Esophagus muscularis mucosa (tissue), 4 donors: ENCODE results near the gene PTPRJ. TPM values are rescaled to one million over a fixed set of nuclear protein-coding genes. Genes with fewer than 3 reads are reported as not detected.

Experiments used
- DNase-seq: peaks from one replicate; pipeline ENCODE4 v3.0.0-alpha.2; 2017; ENCODE audit errors: extremely low spot score
- H3K27ac ChIP-seq, 4 donors: fragments of 200-600 bp; sonication (generic); replicated peaks in 1 of 4; 1 replicate in 3 of 4; 2 replicates in 1 of 4; pipeline ENCODE4 v1.5.1; 2016 to 2019; ENCODE audit warnings: mild to moderate bottlenecking in 1 of 4
- H3K27me3 ChIP-seq, 4 donors: fragments of 200-600 bp; sonication (generic); one replicate each; pipeline versions ENCODE4 v1.5.1 to v1.6.0; 2016 to 2019
- H3K36me3 ChIP-seq, 4 donors: fragments of 200-600 bp; sonication (generic); one replicate each; pipeline ENCODE4 v1.5.1; 2016 to 2019
- H3K4me1 ChIP-seq, 4 donors: fragments of 200-600 bp; sonication (generic); one replicate each; pipeline ENCODE4 v1.5.1; 2016 to 2019
- H3K4me3 ChIP-seq, 4 donors: fragments of 200-600 bp; sonication (generic); 1 replicate in 2 of 4; 2 replicates in 2 of 4; pipeline ENCODE4 v1.5.1; 2016 to 2019; ENCODE audit warnings: mild to moderate bottlenecking in 4 of 4, moderate library complexity in 1 of 4
- H3K9me3 ChIP-seq, 4 donors: fragments of 200-600 bp; sonication (generic); 1 replicate in 3 of 4; 2 replicates in 1 of 4; pipeline ENCODE4 v1.5.1; 2016 to 2019
- EP300 ChIP-seq: sonication (generic); formaldehyde crosslinking; IDR thresholded peaks from one replicate; pipeline ENCODE4 v1.6.1; 2017; ENCODE audit warnings: antibody characterized with exemption
- POLR2A ChIP-seq: fragments of 450-650 bp; IDR thresholded peaks from one replicate; pipeline ENCODE4 v1.6.1; 2017; ENCODE audit warnings: antibody characterized with exemption, moderate library complexity, mild to moderate bottlenecking, low read depth
- POLR2AphosphoS5 ChIP-seq, 2 donors: sonication (generic); formaldehyde crosslinking; IDR thresholded peaks; one replicate each; pipeline ENCODE4 v1.6.1; 2017; ENCODE audit warnings: antibody characterized with exemption in 2 of 2
- WGBS: methylation state at CpG from one replicate; pipeline ENCODE4 v1.1.5; 2018; 5-methylcytosine and 5-hydroxymethylcytosine counted together
- intact Hi-C: fragments of 100-400 bp; cut with DNase I; formaldehyde crosslinking; loops from one replicate; pipeline ENCODE4 v1.15.1; 2023
- total RNA-seq, 4 donors: library from RNA; depleted of rRNA; stranded (reverse); fragments of >200 nt; gene quantifications; one replicate each; pipeline versions ENCODE4 v1.1.0 to v1.2.1, GENCODE V29; 2016
- TF ChIP-seq, protein P1 (sequence below), 3 experiments: fragments of 200-600 bp in 2 of 3; fragments of 450-650 bp in 1 of 3; sonication (generic) in 2 of 3; IDR thresholded peaks; one replicate each; pipeline ENCODE4 v1.5.1; 2017 to 2019; ENCODE audit warnings: antibody characterized with exemption in 3 of 3, mild to moderate bottlenecking in 2 of 3, moderate library complexity in 1 of 3

The PTPRJ gene
- total RNA-seq, 4 donors from 2014 or later: 8.3 to 14.1 (median 10.5) TPM

DNA sequence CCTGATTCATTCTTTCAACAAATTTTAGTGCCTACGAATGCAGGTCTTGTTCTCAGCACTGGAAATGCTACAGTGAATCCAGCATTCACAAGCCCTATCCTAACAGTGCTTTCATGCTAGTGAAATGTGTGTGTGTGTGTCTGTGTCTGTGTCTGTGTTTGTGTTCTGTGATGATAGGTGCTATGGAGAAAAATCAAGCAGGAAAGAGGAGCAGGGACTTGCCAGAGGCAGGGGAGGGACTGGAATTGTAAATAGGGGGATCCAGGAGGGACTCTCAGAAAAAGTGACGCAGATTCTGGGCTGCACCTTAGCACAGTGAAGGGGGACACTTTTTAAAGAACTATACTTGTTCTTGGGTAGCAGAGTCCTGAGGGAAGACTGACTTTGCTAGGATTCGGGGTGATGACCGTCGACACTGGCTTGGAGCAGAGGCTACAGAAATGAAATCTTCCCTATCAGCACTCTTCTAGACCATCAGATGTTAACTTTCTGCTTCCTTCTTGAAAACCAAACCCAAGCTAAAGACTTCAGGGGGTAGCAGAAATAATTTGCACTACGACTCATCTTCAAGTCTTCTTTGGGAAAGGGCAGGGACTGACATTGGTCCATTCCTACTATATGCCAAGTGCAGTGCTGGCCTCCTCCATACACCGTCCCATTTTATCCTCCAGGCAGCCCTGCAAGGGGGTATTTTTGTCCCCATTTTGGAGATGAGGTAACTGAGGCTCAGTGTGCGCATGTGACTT lies 39.3 kb upstream of the PTPRJ start:
- TF ChIP-seq POLR2AphosphoS5 (IDR thresholded peaks at IDR 0.05): no peak
- TF ChIP-seq POLR2A: no peak
- TF ChIP-seq, protein P1, sequence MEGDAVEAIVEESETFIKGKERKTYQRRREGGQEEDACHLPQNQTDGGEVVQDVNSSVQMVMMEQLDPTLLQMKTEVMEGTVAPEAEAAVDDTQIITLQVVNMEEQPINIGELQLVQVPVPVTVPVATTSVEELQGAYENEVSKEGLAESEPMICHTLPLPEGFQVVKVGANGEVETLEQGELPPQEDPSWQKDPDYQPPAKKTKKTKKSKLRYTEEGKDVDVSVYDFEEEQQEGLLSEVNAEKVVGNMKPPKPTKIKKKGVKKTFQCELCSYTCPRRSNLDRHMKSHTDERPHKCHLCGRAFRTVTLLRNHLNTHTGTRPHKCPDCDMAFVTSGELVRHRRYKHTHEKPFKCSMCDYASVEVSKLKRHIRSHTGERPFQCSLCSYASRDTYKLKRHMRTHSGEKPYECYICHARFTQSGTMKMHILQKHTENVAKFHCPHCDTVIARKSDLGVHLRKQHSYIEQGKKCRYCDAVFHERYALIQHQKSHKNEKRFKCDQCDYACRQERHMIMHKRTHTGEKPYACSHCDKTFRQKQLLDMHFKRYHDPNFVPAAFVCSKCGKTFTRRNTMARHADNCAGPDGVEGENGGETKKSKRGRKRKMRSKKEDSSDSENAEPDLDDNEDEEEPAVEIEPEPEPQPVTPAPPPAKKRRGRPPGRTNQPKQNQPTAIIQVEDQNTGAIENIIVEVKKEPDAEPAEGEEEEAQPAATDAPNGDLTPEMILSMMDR (IDR thresholded peaks at IDR 0.05): no peak
- no peak for TF ChIP-seq EP300
- Histone ChIP-seq H3K4me1 (peaks cover 0 to 6% (median 0%) of the 10 kb centered on the region in 4 donors), H3K9me3 (no peaks in the 10 kb centered on the region), H3K27ac (no peak overlapping the region), H3K36me3 (no peaks in the 10 kb centered on the region), H3K4me3 (no peak overlapping the region), H3K27me3 (no peaks in the 10 kb centered on the region)
- no peak for DNase-seq
- intact Hi-C loops: no loop called here
- 86% methylated on average over 8 of the region's 8 CpGs for WGBS

DNA sequence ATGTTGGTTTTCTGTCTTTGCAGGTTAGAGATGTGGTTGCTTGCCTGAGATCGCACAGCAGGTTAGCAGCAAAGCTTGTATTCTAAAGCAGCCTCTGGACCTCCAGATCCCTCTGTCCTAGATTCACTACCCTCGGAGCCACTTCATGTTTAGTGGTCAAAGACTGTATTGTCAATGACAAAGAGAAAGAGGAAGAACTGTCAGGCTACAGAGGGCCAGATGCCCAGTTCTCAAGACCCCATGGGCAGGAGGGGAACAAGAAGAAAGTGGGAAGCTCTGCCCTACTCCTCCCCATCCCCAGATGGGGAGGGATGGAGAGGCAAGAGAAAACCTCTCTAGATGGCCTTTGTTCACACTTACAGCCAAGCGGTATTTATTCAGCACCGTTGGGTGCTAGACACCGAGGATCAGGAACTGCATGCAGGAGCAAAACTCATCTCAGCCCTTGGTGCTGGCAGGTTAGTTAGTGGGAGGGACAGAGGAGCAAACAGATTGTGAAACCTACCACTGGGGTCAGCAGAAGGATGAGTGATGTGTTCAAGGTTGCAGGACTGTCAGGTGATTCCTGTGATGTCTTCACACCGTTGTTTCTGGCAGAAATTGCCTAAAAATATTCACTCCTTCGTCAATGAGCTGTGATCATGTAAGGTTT lies 38.3 kb upstream of the PTPRJ start:
- H3K4me3 ChIP-seq: no peak overlapping the region
- H3K27me3 ChIP-seq: no peaks in the 10 kb centered on the region
- H3K4me1 ChIP-seq: peaks cover under 1 to 14% (median 7%) of the 10 kb centered on the region in 4 donors
- TF ChIP-seq POLR2AphosphoS5 (IDR thresholded peaks at IDR 0.05) (no peak), POLR2A (no peak), EP300 (no peak)
- TF ChIP-seq, protein P1 (IDR thresholded peaks at IDR 0.05): no peak
- H3K36me3 ChIP-seq: no peaks in the 10 kb centered on the region
- intact Hi-C loops: no loop called here
- no peaks in the 10 kb centered on the region for H3K9me3 ChIP-seq
- H3K27ac ChIP-seq: no peak overlapping the region
- WGBS: 80% methylated on average over 7 of the region's 7 CpGs
- no peak for DNase-seq

DNA sequence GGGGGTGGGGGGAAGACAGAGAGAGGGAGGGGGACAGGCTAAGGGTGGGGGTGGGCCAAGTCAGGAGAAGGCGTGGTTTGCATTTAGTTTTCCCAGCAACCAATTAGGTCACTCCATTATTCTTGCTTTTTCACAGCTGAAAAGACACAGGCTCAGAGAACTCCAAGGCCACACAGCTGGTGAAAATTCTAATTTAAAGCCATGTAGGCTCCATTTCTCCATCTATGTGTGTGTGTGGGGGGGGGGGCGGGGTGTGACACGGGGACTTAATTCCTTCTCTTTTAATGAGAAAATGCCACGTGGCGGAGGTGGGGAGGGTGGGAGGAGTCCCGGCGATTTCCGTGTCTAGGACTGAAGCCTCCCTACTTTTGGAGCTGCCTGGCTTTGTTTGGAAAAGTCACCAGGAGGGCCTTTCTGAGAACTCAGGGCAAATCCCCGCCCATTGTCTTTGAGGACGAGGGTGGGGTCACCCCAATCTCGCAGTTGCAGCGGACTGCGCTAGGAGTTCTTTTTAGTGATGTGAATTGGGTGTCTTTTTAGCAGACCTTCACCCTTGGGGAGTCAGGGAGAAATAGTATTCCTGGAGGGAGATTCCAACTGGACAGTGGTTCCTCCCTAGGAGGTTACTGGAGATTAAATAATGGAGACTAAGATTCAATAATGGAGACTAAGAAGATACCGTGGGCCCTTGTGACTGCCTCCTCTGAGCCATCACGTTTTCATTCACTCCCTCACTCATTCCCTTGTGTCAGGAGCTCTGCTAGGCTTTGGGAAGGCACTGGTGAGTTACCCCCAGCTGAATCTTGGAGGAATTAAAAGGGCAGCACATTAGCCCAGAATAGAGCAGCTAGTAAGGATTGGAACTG lies 36.4 kb upstream of the PTPRJ start:
- H3K4me3 ChIP-seq: no peak overlapping the region
- no peak for TF ChIP-seq POLR2AphosphoS5 (IDR thresholded peaks at IDR 0.05)
- TF ChIP-seq POLR2A: no peak
- TF ChIP-seq, protein P1 (IDR thresholded peaks at IDR 0.05): no peak
- no peak for TF ChIP-seq EP300
- peaks cover 2 to 16% (median 12%) of the 10 kb centered on the region in 4 donors for H3K4me1 ChIP-seq
- no peak overlapping the region for H3K27ac ChIP-seq
- H3K36me3 ChIP-seq: no peaks in the 10 kb centered on the region
- intact Hi-C loops: no loop called here
- no peak for DNase-seq
- H3K27me3 ChIP-seq: no peaks in the 10 kb centered on the region
- 72% methylated on average over 15 of the region's 15 CpGs for WGBS
- no peaks in the 10 kb centered on the region for H3K9me3 ChIP-seq

DNA sequence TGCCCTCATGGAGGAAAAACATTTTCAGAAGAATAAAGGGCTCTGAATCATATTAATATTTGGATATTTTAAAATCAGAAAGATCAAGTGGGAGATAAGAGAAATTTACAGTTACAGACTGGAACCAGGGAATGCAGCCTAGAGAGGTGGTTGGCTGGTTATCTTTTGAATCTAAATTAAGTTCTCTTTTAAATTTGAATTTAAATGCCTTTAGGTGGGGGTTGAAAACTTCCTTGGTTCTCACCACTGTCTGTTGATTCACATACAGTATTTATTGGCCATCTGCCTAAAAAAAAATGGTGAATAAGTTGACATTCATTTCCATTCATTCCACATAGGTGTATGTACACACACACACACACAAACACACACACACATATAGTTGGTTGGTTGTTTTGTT lies 35.7 kb upstream of the PTPRJ start:
- no peaks in the 10 kb centered on the region for H3K27me3 ChIP-seq
- TF ChIP-seq, protein P1 (IDR thresholded peaks at IDR 0.05): no peak
- TF ChIP-seq POLR2AphosphoS5 (IDR thresholded peaks at IDR 0.05): no peak
- no peak for TF ChIP-seq EP300
- no peak for TF ChIP-seq POLR2A
- H3K36me3 ChIP-seq: no peaks in the 10 kb centered on the region
- DNase-seq: no peak
- H3K4me3 ChIP-seq: no peak overlapping the region
- H3K4me1 ChIP-seq: peaks cover 2 to 16% (median 12%) of the 10 kb centered on the region in 4 donors
- H3K9me3 ChIP-seq: no peaks in the 10 kb centered on the region
- H3K27ac ChIP-seq: no peak overlapping the region
- intact Hi-C loops: loop anchor here (5.0 kb wide), 1 partner anchor 38 kb away; the partner anchor contains the start of gene PTPRJ
